ENCODE measurements around the gene DOCK8. TPM values are rescaled to one million over a fixed set of nuclear protein-coding genes. Genes with fewer than 3 reads are reported as not detected.

Gene DOCK8
- polyA plus RNA-seq, 1 donor (not counting 4 experiments of a cell fraction or from before 2014, with no cell fraction given), result 1.5 TPM

GRCh38 chr9:219670-220365 lies 5.2 kb downstream of the DOCK8 start:
- TF ChIP-seq EZH2 (IDR thresholded peaks at IDR 0.05; ENCODE audit: low read length) (no peak), CTCF (optimal IDR thresholded peaks at IDR 0.05 in 1 of 3, IDR thresholded peaks at IDR 0.05 in 1 of 3, conservative IDR thresholded peaks at IDR 0.05 in 1 of 3; ENCODE audit: extremely low read depth in 1 of 3, insufficient read depth in 2 of 3, low read length in 3 of 3) (no peak)
- H3K4me2 ChIP-seq (ENCODE audit: control insufficient read depth, extremely low read depth, insufficient read depth, low read depth, low read length), result no peak overlapping the region
- FAIRE-seq, result no peak
- no peak overlapping the region for H3K9ac ChIP-seq (ENCODE audit: control insufficient read depth, extremely low read depth, insufficient read depth, low read length)
- H3K27ac ChIP-seq (ENCODE audit: control insufficient read depth, insufficient read depth, low read length), result no peak overlapping the region
- H4K20me1 ChIP-seq (ENCODE audit: control insufficient read depth, extremely low read depth, insufficient read depth, low read length), result no peaks in the 10 kb centered on the region
- no peak overlapping the region for H2AFZ ChIP-seq (ENCODE audit: control insufficient read depth, low read length)
- no peak for DNase-seq (ENCODE audit: low read depth, low spot score)
- H3K36me3 ChIP-seq (ENCODE audit: control insufficient read depth in 2 of 2, extremely low read depth in 1 of 2, insufficient read depth in 2 of 2, low read length in 2 of 2), result no peaks in the 10 kb centered on the region
- no peaks in the 10 kb centered on the region for H3K27me3 ChIP-seq (ENCODE audit: control insufficient read depth, extremely low read depth, insufficient read depth, low read length)
- no peaks in the 10 kb centered on the region for H3K9me1 ChIP-seq (ENCODE audit: control insufficient read depth, extremely low read depth, insufficient read depth, low read length)
- no peaks in the 10 kb centered on the region for H3K79me2 ChIP-seq (ENCODE audit: control insufficient read depth, insufficient read depth, low read length)
- H3K9me3 ChIP-seq (ENCODE audit: control insufficient read depth, low read depth, low read length), result no peaks in the 10 kb centered on the region
- H3K4me1 ChIP-seq (ENCODE audit: control insufficient read depth, extremely low read depth, insufficient read depth, low read length), result peaks cover 8% of the 10 kb centered on the region
- dilution Hi-C loops (cut with MboI; ENCODE audit: extremely low pct_ligation_motif_present, low sequenced_read_pairs), result no loop called here
- H3K4me3 ChIP-seq (ENCODE audit: control insufficient read depth in 2 of 3, extremely low read depth in 1 of 3, insufficient read depth in 2 of 3, low read depth in 1 of 3, low read length in 3 of 3), result no peak overlapping the region

GRCh38 chr9:221989-222776 lies 7.5 kb downstream of the DOCK8 start:
- Histone ChIP-seq H3K79me2 (ENCODE audit: control insufficient read depth, insufficient read depth, low read length) (no peaks in the 10 kb centered on the region), H3K4me3 (ENCODE audit: control insufficient read depth in 2 of 3, extremely low read depth in 1 of 3, insufficient read depth in 2 of 3, low read depth in 1 of 3, low read length in 3 of 3) (no peak overlapping the region), H3K9me3 (ENCODE audit: control insufficient read depth, low read depth, low read length) (no peaks in the 10 kb centered on the region), H3K27me3 (ENCODE audit: control insufficient read depth, extremely low read depth, insufficient read depth, low read length) (no peaks in the 10 kb centered on the region), H3K27ac (ENCODE audit: control insufficient read depth, insufficient read depth, low read length) (no peak overlapping the region), H3K4me1 (ENCODE audit: control insufficient read depth, extremely low read depth, insufficient read depth, low read length) (peaks cover 13% of the 10 kb centered on the region), H4K20me1 (ENCODE audit: control insufficient read depth, extremely low read depth, insufficient read depth, low read length) (no peaks in the 10 kb centered on the region), H3K4me2 (ENCODE audit: control insufficient read depth, extremely low read depth, insufficient read depth, low read depth, low read length) (no peak overlapping the region), H3K9ac (ENCODE audit: control insufficient read depth, extremely low read depth, insufficient read depth, low read length) (no peak overlapping the region), H3K9me1 (ENCODE audit: control insufficient read depth, extremely low read depth, insufficient read depth, low read length) (no peaks in the 10 kb centered on the region), H2AFZ (ENCODE audit: control insufficient read depth, low read length) (no peak overlapping the region), H3K36me3 (ENCODE audit: control insufficient read depth in 2 of 2, extremely low read depth in 1 of 2, insufficient read depth in 2 of 2, low read length in 2 of 2) (no peaks in the 10 kb centered on the region)
- dilution Hi-C loops (cut with MboI; ENCODE audit: extremely low pct_ligation_motif_present, low sequenced_read_pairs), result no loop called here
- FAIRE-seq (no peak), DNase-seq (ENCODE audit: low read depth, low spot score) (no peak)
- TF ChIP-seq EZH2 (IDR thresholded peaks at IDR 0.05; ENCODE audit: low read length) (no peak), CTCF (optimal IDR thresholded peaks at IDR 0.05 in 1 of 3, IDR thresholded peaks at IDR 0.05 in 1 of 3, conservative IDR thresholded peaks at IDR 0.05 in 1 of 3; ENCODE audit: extremely low read depth in 1 of 3, insufficient read depth in 2 of 3, low read length in 3 of 3) (no peak)
